Measurements from ENCODE around the gene ZNF311. TPM values are rescaled to one million over a fixed set of nuclear protein-coding genes. Genes with fewer than 3 reads are reported as not detected.
A peak's percentile ranks its signal among the peaks of the same experiment; 100 is the strongest.

ZNF311 gene
- total and polyA plus RNA-seq, 9 of the 15 experiments (the other 6 are each of a cell fraction or from before 2014, with no cell fraction given) = 5.1 to 10.0 (median 7.5) TPM

DNA sequence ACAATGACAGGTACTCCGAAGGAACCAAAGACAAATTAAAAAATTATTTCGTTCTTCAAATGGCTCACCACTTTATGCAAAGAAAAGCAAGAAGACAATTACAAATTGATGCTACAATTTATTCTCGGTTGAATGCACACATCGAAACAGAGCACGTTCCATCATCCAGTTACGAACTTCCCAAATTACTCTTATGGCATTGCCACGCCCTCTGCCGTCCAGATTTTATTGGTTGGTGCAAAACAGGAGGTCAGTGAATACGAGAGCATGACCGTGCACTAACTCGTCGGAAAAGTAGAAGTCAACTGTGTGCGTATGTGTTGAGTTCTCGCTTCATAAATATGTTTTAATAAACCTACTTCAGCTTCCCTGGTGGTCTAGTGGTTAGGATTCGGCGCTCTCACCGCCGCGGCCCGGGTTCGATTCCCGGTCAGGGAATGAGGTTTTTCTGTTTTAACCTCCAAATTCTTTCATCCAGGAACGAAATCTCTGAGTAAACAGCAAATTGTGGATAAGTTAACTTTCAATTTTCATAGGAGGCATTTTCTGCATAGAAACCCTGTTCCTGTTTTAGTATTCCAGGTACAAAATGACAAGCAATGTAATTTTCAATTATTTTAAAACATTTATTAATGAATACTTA is 23.2 kb downstream of the ZNF311 start (continued):
- TF ChIP-seq, protein P1, sequence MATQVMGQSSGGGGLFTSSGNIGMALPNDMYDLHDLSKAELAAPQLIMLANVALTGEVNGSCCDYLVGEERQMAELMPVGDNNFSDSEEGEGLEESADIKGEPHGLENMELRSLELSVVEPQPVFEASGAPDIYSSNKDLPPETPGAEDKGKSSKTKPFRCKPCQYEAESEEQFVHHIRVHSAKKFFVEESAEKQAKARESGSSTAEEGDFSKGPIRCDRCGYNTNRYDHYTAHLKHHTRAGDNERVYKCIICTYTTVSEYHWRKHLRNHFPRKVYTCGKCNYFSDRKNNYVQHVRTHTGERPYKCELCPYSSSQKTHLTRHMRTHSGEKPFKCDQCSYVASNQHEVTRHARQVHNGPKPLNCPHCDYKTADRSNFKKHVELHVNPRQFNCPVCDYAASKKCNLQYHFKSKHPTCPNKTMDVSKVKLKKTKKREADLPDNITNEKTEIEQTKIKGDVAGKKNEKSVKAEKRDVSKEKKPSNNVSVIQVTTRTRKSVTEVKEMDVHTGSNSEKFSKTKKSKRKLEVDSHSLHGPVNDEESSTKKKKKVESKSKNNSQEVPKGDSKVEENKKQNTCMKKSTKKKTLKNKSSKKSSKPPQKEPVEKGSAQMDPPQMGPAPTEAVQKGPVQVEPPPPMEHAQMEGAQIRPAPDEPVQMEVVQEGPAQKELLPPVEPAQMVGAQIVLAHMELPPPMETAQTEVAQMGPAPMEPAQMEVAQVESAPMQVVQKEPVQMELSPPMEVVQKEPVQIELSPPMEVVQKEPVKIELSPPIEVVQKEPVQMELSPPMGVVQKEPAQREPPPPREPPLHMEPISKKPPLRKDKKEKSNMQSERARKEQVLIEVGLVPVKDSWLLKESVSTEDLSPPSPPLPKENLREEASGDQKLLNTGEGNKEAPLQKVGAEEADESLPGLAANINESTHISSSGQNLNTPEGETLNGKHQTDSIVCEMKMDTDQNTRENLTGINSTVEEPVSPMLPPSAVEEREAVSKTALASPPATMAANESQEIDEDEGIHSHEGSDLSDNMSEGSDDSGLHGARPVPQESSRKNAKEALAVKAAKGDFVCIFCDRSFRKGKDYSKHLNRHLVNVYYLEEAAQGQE (IDR thresholded peaks at IDR 0.05; ENCODE audit: borderline replicate concordance) = peak; percentile 78; the same call in 1 of the 2 replicates
- TF ChIP-seq, protein P1 (CRISPR knock-in tag; IDR thresholded peaks at IDR 0.05; ENCODE audit: low read depth) = no peak
- TF ChIP-seq RBM39 (optimal IDR thresholded peaks at IDR 0.05; ENCODE audit: low read depth, low read length) = peak; percentile 83
- TF ChIP-seq ZNF445 (CRISPR knock-in tag; IDR thresholded peaks at IDR 0.05; ENCODE audit: low read depth) = no peak
- no peak for TF ChIP-seq NCOA6 (IDR thresholded peaks at IDR 0.05)
- TF ChIP-seq CHD2 (IDR thresholded peaks at IDR 0.05; ENCODE audit: low read depth, low read length) = peak; percentile 69
- peak; percentile 81 to 86; a peak in 3 of 4 replicates for TF ChIP-seq FOXA3 (CRISPR knock-in tag; conservative IDR thresholded peaks at IDR 0.05 in 1 of 2, IDR thresholded peaks at IDR 0.05 in 1 of 2)
- TF ChIP-seq, protein P2, sequence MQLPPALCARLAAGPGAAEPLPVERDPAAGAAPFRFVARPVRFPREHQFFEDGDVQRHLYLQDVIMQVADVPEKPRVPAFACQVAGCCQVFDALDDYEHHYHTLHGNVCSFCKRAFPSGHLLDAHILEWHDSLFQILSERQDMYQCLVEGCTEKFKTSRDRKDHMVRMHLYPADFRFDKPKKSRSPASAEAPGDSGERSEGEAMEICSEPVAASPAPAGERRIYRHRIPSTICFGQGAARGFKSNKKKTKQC (CRISPR knock-in tag; IDR thresholded peaks at IDR 0.05) = peak; percentile 75
- TF ChIP-seq NR2F6 (CRISPR knock-in tag; IDR thresholded peaks at IDR 0.05) = peak; percentile 59; the same call in 1 of the 2 replicates
- TF ChIP-seq, protein P3, sequence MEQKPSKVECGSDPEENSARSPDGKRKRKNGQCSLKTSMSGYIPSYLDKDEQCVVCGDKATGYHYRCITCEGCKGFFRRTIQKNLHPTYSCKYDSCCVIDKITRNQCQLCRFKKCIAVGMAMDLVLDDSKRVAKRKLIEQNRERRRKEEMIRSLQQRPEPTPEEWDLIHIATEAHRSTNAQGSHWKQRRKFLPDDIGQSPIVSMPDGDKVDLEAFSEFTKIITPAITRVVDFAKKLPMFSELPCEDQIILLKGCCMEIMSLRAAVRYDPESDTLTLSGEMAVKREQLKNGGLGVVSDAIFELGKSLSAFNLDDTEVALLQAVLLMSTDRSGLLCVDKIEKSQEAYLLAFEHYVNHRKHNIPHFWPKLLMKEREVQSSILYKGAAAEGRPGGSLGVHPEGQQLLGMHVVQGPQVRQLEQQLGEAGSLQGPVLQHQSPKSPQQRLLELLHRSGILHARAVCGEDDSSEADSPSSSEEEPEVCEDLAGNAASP (IDR thresholded peaks at IDR 0.05) = no peak
- peak; percentile 76; the same call in 1 of the 2 replicates for TF ChIP-seq XRCC5 (IDR thresholded peaks at IDR 0.05; ENCODE audit: low read depth, low read length)
- TF ChIP-seq BCOR (IDR thresholded peaks at IDR 0.05) = peak; percentile 42; the same call in 1 of the 2 replicates
- TF ChIP-seq, protein P4, sequence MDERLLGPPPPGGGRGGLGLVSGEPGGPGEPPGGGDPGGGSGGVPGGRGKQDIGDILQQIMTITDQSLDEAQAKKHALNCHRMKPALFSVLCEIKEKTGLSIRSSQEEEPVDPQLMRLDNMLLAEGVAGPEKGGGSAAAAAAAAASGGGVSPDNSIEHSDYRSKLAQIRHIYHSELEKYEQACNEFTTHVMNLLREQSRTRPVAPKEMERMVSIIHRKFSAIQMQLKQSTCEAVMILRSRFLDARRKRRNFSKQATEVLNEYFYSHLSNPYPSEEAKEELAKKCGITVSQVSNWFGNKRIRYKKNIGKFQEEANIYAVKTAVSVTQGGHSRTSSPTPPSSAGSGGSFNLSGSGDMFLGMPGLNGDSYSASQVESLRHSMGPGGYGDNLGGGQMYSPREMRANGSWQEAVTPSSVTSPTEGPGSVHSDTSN (CRISPR knock-in tag; IDR thresholded peaks at IDR 0.05; ENCODE audit: low read depth) = no peak
- TF ChIP-seq, protein P4 (tag; conservative IDR thresholded peaks at IDR 0.05; ENCODE audit: low read depth) = peak; percentile 43
- no peak for TF ChIP-seq ZNF311 (CRISPR knock-in tag; IDR thresholded peaks at IDR 0.05)
- TF ChIP-seq ZNF79 (CRISPR knock-in tag; IDR thresholded peaks at IDR 0.05; ENCODE audit: low read depth) = no peak
